Raji (cell line): ENCODE data around the gene LHX3.

Experiments used
- POLR2A ChIP-seq: IDR thresholded peaks from 2 replicates; pipeline ENCODE4 v1.6.1; 2011; ENCODE audit warnings: low read depth, low read length, control low read depth; ENCODE audit not compliant: insufficient read depth

Gene LHX3

DNA sequence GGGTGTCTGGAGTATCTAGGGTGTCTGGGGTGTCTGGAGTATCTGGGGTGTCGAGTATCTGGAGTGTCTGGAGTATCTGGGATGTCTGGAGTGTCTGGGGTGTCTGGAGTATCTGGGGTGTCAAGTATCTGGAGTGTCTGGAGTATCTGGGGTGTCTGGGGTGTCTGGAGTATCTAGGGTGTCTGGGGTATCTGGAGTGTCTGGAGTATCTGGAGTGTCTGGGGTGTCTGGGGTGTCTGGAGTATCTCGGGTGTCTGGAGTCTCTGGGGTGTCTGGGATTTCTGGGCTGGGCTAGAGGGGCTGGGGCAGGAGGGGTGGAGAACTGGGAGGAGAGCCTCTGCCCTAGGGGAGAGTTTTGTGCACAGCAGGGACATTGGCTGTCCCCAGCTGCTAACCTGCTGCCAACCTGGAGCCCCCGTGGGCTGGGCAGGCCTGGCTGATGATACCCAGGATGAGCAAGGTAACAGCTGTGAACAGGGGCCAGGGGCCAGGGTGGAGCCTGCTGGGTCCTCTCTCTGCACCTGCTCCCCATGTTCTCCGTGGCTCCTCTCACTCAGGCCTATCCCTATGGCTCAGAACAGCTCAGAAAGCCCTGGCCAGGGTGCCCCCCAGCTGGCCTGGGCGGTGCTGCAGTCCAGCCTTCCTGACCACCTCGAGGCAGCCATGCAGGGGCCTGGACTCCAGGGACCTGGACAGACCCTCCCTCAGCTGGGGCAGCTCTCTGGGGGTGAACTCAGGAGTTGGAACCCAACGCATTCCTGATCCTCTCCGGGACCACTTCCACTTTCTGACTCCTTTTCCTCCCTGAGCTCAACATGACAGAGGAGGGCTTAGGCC is 29.9 kb downstream of the LHX3 start:
- TF ChIP-seq POLR2A, result no peak

DNA sequence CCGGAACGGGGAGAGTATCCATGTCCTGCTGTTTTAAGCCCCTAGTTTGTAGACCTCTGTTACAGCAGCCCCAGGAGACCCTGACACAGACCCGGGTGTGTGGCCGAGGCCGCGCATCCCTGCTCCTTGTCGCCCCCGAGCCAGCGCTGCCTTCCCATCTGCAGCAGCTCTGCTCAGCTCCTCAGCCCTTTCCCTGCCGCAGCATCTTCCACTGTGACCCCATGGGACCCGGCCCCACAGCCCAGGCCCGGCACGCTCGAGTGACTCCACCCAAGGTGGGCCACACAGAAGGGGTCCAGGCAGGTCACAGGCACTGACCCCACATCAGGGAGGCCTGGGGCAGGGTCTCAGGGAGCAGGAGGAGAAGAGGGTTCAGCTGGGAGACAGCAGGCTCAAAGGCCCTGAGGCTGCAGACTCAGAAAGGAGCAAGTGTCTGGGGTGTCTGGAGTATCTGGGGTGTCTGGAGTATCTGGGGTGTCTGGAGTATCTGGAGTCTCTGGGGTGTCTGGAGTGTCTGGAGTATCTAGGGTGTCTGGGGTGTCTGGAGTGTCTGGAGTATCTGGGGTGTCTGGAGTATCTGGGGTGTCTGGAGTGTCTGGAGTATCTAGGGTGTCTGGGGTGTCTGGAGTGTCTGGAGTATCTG is 31.2 kb downstream of the LHX3 start:
- TF ChIP-seq POLR2A, result no peak

DNA sequence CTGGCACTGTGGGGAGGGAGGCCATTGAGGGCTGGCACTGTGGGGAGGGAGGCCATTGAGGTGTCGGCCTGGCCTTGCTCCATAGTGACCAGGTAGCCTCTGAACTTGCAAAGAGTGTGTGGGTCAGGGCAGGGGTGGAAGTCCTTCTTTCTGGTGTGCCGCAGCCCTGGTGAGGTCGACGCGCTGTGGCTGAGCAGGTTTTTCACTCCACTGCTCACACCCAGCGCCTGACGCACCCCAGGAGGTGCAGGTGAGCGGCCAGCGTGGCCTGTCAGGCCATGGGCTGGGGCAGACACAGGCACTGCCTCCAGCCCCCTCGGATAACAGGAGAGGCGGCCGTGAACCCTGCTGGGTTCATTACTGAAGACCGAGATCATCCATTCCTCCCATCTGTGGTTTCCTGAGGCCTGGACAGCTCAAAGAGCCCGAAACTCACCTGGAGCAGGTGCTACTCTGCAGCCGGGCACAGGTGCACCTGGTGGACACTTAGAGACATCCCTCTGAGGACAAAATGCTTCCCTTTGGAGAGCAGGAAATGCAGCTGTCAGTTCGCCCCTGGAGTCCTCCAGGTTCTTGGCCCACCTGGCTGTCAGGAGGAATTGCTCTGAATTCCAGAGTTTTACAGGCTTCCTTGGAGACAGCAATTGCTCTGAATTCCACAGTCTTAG is 32.4 kb downstream of the LHX3 start:
- no peak for TF ChIP-seq POLR2A

DNA sequence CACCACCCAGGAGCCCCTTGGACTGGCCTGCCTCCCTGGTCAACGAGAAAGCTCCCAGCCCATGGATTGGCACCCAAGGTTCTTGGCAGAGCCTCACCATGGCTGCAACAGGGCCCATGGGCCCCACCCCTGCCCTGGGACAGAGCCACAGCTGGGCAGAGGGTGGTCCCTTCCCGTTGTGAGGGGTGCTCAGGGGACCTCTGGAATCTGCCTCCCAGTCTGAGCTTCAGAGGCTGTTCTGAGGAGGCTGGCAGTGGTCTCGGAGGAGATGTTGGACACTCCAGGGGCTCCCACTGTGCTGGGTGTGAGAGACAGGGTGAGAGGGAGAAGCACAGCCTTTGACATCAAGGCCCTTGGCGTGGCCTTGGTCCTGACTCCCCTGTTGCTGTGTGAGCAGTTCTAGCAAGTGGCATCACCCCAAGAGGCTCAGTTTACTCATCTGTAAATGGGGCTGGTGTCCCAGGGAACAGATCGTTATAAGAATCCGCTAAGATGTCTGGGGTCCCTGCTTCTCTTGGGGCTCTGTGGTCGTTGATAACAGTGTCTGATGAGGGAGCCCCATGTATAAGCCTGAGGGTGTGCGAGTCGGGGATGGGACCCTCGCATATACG is 33.0 kb downstream of the LHX3 start:
- no peak for TF ChIP-seq POLR2A

DNA sequence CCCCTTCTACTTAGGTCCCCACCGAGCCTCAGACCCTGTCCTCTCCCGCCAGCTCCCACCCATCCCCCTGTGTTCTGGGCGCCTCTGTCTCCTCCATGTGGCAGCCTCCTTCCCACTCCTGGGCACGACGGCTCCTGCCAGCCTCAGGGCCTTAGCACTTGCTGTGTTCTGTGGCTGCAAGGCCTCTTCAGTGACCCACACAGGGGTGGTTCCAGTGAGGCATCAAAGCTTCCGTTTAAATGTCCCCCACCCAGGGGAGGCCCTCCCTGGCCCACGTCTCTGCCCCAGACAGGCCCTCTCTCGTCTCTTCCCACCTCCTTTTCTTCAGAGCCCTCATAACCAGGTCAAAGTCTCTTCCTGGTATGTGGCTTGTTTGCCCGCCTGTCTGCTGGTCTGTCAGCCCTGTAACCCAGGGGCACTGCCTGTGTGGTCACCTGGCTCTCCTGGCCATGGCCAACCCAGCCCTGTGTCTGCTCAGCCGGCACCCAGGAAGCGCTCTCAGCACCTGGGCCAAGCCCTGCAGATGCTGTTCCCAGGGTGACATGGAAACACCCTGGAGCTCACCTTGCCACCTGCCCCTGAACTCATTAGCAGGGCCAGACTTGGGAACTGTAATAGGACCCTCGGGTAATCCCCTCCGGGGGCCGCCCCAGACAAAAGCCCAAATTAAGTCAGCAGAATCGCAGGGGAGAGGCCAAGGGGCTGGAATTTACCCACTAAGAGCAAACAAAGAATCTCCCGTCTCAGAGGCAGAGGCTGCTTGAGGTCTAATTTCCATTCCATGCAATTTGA is 33.7 kb downstream of the LHX3 start:
- TF ChIP-seq POLR2A, result no peak

DNA sequence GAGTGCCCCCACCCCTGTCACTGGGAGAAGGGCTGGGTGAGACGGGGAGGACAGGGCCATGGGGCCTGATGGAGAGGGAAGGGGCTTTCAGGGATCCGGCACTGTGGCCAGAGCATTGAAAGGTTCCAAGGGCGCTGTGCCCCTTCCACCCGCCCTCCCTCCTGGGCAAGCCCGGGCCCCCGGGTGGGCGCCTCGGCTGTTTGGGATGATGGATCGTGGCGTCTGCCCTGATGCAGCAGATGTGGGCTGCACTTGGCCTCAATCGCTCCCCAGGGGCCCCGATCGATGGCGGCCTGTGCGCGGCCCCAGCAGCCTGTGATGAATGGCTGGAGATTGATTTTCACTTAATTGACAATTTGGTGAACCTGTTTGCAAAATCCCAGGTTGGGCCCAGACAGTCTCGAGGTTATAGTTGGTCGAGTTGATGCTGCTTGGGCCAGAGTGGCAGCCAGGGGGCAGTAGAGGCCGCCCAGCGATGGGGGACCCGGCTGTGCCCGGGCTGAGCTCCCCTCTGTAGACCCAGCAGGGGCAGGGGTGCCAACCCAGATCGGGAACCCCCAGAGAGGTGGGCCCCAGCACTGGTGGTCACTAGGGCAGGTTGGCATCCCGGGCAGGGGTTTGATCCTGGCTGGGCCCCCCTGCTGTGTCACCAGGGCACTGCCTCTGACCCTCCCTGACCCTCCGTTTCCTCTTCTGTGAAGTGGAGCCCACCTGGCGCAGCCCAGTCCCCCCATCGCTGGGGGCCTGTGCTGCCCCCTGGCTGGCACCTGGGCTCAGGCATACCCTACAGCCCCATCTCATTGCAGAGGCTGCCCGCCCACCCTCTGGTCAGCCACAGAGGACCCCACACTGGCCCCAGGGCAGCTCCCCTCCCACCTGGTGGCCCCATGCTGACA is 34.7 kb downstream of the LHX3 start:
- TF ChIP-seq POLR2A, result no peak

DNA sequence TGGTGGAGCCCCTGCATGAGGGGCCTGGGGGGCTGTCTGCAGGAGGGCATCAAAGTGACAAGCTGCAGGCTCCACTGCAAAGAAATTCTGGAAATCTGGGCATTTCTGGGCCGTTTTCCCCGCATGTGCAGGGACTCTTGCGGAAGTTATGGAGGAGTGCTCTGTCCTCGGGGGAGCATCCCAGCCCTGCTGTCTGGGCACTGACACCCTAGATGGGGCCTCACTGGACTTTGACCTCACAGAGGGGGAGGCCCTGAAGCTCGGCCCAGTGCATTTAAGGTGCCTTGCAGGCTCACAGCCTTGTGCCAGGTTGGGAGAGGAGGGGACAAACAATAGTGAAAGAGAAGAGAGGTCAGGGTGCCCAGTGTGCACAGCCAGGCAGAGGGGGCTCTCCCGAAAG is 35.4 kb downstream of the LHX3 start:
- no peak for TF ChIP-seq POLR2A

DNA sequence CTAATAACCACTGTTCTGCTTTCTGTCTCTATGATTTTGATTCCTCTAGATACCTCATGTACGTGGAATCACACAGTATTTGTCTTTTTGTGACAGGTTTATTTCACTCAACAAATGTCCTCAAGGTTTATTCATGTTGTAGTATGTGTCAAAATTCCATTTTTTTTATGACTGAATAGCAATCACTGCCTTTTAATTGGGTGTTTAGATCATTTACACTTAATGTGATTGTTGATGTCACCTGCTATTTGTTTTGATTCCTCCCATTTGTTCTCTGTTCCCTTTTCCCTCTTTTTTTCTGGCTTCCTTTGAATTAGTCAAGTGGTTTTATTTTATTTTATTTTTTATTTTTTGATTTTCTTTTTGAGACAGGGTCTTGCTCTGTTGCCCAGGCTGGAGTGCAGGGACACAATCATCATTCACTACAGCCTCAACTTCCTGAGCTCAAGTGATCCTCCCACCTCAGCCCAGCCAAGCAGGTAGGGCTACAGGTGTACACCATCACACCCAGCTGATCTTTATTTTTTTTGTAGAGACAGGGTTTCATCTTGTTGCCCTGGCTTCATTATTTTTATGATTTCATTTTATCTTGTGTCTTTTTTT is 41.6 kb downstream of the LHX3 start:
- TF ChIP-seq POLR2A, result no peak

DNA sequence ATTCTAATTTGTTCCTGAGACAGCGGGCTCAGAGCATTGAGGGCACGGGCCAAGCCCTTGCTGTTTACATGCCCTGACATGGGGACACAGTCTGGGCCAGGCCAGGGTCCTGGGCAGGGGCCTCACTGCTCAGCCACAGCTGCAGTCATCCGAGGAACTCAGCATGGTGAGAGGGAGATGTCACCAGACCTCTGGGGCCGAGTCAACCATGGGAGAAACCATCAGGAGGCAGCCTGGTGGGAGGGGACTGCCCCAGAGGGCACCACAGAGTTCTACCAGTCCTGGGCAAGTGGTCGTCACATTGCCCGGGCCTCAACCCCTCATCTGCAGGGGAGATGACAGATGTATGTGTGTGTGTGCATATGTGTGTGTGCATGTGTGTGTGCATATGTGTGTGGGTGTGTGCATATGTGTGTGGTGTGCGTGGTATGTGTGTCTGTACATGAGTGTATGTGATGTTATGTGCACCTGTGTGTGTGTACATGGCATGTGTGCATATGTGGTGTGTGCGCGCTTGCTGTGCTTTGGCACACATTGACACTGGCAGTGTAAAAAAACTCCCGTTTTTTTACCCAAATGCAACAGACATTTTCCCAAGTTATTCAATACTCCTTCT is 43.8 kb downstream of the LHX3 start:
- TF ChIP-seq POLR2A, result no peak

DNA sequence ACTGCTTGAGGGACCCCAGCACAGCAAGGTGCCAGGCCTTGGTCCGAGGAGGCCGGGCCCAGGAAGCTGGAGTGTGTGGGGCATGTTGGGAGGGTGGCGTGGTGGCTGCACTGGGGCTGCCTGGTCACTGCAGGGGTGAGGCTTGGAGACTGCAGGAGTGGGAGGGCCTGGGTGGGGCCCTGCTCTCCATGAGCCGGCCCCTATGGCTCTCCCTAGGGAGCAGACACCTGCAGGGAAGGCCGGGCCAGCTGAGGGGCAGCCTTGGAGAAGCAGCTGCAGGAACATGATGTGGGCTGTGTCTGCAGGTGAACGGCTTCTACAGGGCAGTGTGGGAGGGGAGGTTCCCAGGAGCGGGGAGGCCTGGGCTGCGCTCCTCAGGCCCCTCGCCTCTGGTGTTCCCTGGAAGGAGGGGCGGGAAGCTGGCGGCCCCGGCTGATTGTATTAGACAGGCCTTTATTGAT is 44.5 kb downstream of the LHX3 start:
- TF ChIP-seq POLR2A, result no peak

DNA sequence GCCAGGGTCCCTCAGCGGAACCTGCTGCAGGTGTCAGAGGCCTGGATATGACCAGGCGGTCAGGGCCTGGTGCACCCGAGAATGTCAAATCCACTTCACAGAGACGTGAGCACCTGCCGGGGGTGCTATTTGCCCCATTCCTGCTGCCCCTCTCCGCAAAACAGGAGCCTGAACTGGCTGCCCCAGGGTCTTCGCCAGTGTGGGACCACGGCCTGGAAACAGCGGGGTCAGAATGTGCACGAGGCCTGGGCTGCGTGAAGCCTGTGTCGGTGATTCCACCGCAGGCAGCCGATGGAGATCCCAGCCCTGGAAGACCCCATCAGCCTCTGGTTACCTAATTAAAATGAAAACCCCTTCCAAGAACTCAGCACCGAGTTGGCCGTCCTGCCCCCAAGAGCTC is 45.1 kb downstream of the LHX3 start:
- no peak for TF ChIP-seq POLR2A

DNA sequence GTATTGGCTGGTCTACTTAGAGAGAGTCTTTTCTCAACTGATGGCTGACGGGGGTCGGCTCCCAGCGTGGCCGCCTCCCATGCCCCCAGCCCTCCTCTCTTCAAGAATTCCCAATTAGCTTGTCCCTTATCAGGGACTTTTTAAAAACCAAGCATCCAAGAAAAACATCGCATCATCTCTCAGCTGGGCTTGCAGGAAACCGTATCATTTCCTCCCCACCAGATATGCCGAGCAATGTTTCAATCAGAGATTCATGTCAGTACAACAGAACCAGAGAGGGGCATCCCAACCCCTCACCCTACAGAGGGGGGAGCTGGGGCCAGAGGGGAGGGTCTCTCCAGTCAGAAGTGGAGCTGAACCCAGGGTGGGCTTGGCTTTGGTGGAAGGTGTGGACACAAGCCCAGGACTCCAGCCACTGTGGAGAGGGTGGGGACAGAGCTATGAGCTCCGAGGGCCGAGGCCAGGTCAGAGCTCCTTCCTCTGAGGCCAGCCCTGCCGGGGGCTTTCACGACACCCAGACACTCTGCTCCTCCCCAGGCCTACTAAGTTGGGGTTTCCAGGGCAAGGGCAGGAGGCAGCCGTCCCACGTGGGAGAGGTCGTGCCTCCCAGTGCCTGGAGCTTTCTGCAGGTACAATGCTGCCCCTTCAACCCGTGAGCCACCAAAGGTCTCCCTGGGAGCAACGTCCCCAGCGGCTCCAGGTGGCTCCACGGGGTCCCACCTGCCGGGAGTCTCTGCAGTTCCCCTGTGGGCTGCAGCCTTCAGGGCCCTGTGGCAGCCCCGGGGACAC is 47.3 kb downstream of the LHX3 start:
- TF ChIP-seq POLR2A, result no peak
